ENCODE results near the gene GPR158. TPM values are rescaled to one million over a fixed set of nuclear protein-coding genes. Genes with fewer than 3 reads are reported as not detected.
A peak's percentile ranks its signal among the peaks of the same experiment; 100 is the strongest.

The GPR158 gene
- polyA plus RNA-seq, 1 donor, result 0.27 TPM

GRCh38 chr10:25504838-25505237, 330.0 kb downstream of the GPR158 start:
- DNase-seq, result no peak

GRCh38 chr10:25505466-25505865, 330.7 kb downstream of the GPR158 start:
- no peak for DNase-seq

- no peak for DNase-seq
These were observed 332.1 kb downstream of the GPR158 start for GRCh38 chr10:25506821-25507335.

GRCh38 chr10:25508112-25508815, 333.5 kb downstream of the GPR158 start:
- no peak for DNase-seq

GRCh38 chr10:25509151-25509550, 334.4 kb downstream of the GPR158 start:
- DNase-seq, result no peak

GRCh38 chr10:25522294-25522693, 347.5 kb downstream of the GPR158 start:
- DNase-seq, result no peak

- no peak for DNase-seq
These were observed 348.3 kb downstream of the GPR158 start for GRCh38 chr10:25522946-25523608.

GRCh38 chr10:25530306-25530705, 355.5 kb downstream of the GPR158 start:
- DNase-seq, result no peak

- DNase-seq, result no peak
These were observed 356.8 kb downstream of the GPR158 start for GRCh38 chr10:25531457-25532061.

- DNase-seq, result no peak
These were observed 357.4 kb downstream of the GPR158 start for GRCh38 chr10:25532213-25532612.

- DNase-seq, result no peak
These were observed 361.2 kb downstream of the GPR158 start for GRCh38 chr10:25536027-25536426.

- peak; percentile 15 for DNase-seq
These were observed 372.6 kb downstream of the GPR158 start for GRCh38 chr10:25547382-25547781.

GRCh38 chr10:25552283-25552919, 377.6 kb downstream of the GPR158 start:
- DNase-seq, result no peak

GRCh38 chr10:25555865-25556264, 381.1 kb downstream of the GPR158 start:
- DNase-seq, result no peak

- DNase-seq, result no peak
These were observed 381.7 kb downstream of the GPR158 start for GRCh38 chr10:25556457-25556856.

GRCh38 chr10:25557136-25557535, 382.3 kb downstream of the GPR158 start:
- no peak for DNase-seq

GRCh38 chr10:25561758-25562157, 387.0 kb downstream of the GPR158 start:
- DNase-seq, result no peak

- no peak for DNase-seq
These were observed 387.7 kb downstream of the GPR158 start for GRCh38 chr10:25562547-25562946.

GRCh38 chr10:25564351-25564750, 389.6 kb downstream of the GPR158 start:
- DNase-seq, result no peak

GRCh38 chr10:25565570-25565969, 390.8 kb downstream of the GPR158 start:
- no peak for DNase-seq

- DNase-seq, result no peak
These were observed 398.5 kb downstream of the GPR158 start for GRCh38 chr10:25573316-25573715.

GRCh38 chr10:25575343-25575742, 400.5 kb downstream of the GPR158 start:
- DNase-seq, result no peak

GRCh38 chr10:25578061-25578460, 403.3 kb downstream of the GPR158 start:
- no peak for DNase-seq
